Activated T-cell treated with anti-CD3 and anti-CD28 coated beads, Interleukin-2, amount 50 U/mL, for 72 hours (primary cell): Measurements from ENCODE around the gene NEK11. TPM values are rescaled to one million over a fixed set of nuclear protein-coding genes. Genes with fewer than 3 reads are reported as not detected.

Source experiments
- ATAC-seq, 2 donors: fragments of 150-1000 bp; cut with Tn5 transposase; replicated peaks in 1 of 2; 2 replicates each; pipeline ENCODE4 v1.10.0; 2021; ENCODE audit warnings: moderate library complexity in 2 of 2, mild to moderate bottlenecking in 1 of 2
- DNase-seq, 2 donors: peaks; one replicate each; pipeline ENCODE4 v3.0.0; 2021 to 2022; ENCODE audit warnings: mixed read lengths in 1 of 2
- H3K27ac Mint-ChIP-seq: one replicate; pipeline ENCODE4 v1.8.0; 2022; ENCODE audit warnings: mild to moderate bottlenecking, moderate library complexity, mixed read lengths
- H3K27me3 Mint-ChIP-seq: one replicate; pipeline ENCODE4 v1.8.0; 2022; ENCODE audit warnings: low read depth, mixed read lengths
- H3K36me3 Mint-ChIP-seq, 2 donors: one replicate each; pipeline ENCODE4 v1.8.0; 2022; ENCODE audit warnings: mixed read lengths in 2 of 2, mild to moderate bottlenecking in 1 of 2; ENCODE audit not compliant: insufficient read depth in 2 of 2
- H3K4me1 Mint-ChIP-seq: one replicate; pipeline ENCODE4 v1.8.0; 2022; ENCODE audit warnings: low read depth, mixed read lengths
- H3K4me3 Mint-ChIP-seq, 2 donors: one replicate each; pipeline ENCODE4 v1.8.0; 2022; ENCODE audit warnings: mild to moderate bottlenecking in 2 of 2, mixed read lengths in 2 of 2, moderate library complexity in 2 of 2
- H3K9me3 Mint-ChIP-seq, 2 donors: one replicate each; pipeline ENCODE4 v1.8.0; 2022; ENCODE audit warnings: mixed read lengths in 2 of 2
- total RNA-seq, 2 donors: library from RNA; stranded (reverse); gene quantifications; one replicate each; pipeline ENCODE4 v1.2.3, GENCODE V29; 2022

The NEK11 gene
- total RNA-seq, 2 donors from 2014 or later: 2.7 to 3.1 TPM

DNA sequence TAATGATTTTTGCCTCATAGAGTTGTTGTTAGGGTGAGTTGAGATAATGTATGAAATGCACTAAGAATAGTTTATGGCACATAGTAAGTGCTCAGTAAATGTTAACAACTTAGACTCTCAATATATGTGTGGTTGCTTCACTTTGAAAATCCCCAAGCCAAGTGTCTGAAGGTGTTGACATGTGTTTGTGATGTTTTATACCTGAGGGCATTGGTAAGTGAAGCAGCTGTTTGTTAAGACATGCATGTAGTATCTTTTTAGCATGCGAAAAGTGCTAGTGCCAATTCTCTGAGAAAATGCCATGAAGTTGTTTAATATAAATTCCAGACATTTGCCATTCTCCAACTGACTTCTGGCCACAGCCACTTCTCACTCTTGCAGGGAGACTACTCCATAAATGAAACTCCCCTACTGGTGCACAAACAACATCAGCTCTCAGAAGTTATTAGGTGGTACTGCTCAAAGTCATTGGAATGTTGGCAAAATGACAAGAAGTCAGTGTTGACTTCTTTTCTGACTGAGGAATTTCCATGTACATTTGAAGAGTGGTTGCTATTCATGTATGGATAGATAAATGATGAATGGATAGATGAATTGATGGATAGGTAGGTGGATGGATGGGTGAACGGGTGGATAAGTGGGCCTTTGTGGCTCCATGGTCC, 251.3 kb downstream of the NEK11 start:
- no peaks in the 10 kb centered on the region for H3K36me3 Mint-ChIP-seq
- no peak overlapping the region for H3K27ac Mint-ChIP-seq
- H3K4me1 Mint-ChIP-seq: no peaks in the 10 kb centered on the region
- no peaks in the 10 kb centered on the region for H3K27me3 Mint-ChIP-seq
- DNase-seq: no peak
- no peaks in the 10 kb centered on the region for H3K9me3 Mint-ChIP-seq
- ATAC-seq: no peak
- H3K4me3 Mint-ChIP-seq: no peak overlapping the region

DNA sequence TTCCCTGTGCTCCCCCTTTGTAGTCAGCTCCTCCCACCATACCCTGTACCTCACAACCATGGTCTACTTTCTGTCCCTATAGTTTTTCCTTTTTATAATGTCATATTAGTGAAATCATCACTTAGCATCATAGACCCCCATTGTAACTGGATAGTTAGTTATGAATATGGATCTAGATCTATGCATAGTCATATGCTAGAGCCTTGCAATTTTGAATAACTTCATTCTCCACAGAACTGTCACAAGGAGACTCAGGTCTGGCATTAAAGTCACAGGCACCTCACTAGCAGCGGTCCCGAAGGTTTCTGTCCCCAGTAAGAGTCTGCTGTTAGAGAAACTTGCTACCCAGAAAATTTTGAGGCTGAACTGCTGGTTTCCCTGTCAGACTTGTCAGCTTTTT, 252.9 kb downstream of the NEK11 start:
- Mint-ChIP-seq H3K27ac (no peak overlapping the region), H3K9me3 (no peaks in the 10 kb centered on the region), H3K36me3 (no peaks in the 10 kb centered on the region), H3K4me3 (no peak overlapping the region), H3K4me1 (no peaks in the 10 kb centered on the region), H3K27me3 (no peaks in the 10 kb centered on the region)
- DNase-seq: no peak
- ATAC-seq: no peak

DNA sequence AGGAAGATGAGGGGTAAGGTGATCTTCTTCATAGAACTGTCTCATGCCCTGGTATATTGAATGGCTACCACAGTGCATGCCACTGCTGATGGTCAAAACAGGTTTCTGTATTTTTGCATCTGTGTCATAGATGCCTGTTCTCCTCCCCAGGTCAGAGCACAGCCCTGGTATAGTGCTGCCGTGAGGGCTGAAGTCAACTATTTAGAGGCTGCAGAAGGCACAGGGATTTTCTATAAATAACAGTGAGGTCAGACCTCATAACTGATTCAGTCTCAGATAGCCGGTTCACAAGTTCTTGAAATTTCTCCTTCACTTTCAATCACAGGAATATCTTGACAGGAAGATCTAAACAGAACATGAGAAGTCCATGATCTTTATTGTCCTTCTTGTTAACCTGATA, 255.7 kb downstream of the NEK11 start:
- Mint-ChIP-seq H3K4me1 (no peaks in the 10 kb centered on the region), H3K36me3 (no peaks in the 10 kb centered on the region), H3K4me3 (no peak overlapping the region), H3K27me3 (no peaks in the 10 kb centered on the region), H3K9me3 (no peaks in the 10 kb centered on the region), H3K27ac (no peak overlapping the region)
- ATAC-seq: no peak
- DNase-seq: no peak

DNA sequence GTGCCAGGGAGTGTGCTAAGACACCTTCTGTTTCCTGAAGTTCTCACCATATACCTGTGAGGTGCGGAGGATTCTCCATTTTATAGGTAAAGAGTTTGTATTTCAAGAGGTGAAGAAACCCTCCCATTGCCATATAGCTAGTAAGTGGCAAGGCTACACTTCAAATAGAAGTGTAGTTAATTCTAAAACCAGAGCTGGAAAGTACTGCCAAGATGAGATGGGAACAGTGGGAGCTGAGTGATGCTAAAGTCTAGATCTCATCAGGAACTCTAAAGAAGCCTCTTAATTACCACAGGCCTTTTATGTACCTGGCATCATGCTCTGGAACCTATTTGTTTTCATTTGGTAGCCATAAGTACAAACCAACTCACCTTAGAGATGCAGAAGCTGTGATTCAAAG, 256.3 kb downstream of the NEK11 start:
- DNase-seq (no peak), ATAC-seq (no peak)
- H3K27me3 Mint-ChIP-seq: no peaks in the 10 kb centered on the region
- no peaks in the 10 kb centered on the region for H3K9me3 Mint-ChIP-seq
- no peak overlapping the region for H3K4me3 Mint-ChIP-seq
- no peaks in the 10 kb centered on the region for H3K4me1 Mint-ChIP-seq
- no peak overlapping the region for H3K27ac Mint-ChIP-seq
- H3K36me3 Mint-ChIP-seq: no peaks in the 10 kb centered on the region

DNA sequence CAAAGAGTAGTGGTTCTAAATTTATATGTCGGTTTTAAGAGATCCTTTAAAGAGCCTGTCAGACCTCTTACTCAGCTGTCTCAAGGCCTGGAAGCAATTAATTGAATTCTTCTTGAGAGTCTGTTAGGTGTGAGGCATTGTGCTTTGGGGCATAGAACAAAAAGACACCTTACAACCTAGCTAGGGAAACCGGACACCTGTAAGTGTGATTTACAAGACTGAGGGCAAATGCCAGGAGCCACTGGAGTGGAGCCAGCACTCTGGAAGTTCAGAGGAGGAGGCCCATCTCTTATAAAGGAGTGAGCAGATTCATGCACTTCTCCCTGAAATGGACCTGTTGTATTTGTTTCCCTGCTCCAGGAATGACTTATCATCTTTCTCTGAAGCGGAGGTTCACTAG, 257.2 kb downstream of the NEK11 start:
- no peak overlapping the region for H3K27ac Mint-ChIP-seq
- no peaks in the 10 kb centered on the region for H3K4me1 Mint-ChIP-seq
- no peaks in the 10 kb centered on the region for H3K27me3 Mint-ChIP-seq
- ATAC-seq (no peak), DNase-seq (no peak)
- no peak overlapping the region for H3K4me3 Mint-ChIP-seq
- H3K9me3 Mint-ChIP-seq: no peaks in the 10 kb centered on the region
- no peaks in the 10 kb centered on the region for H3K36me3 Mint-ChIP-seq

DNA sequence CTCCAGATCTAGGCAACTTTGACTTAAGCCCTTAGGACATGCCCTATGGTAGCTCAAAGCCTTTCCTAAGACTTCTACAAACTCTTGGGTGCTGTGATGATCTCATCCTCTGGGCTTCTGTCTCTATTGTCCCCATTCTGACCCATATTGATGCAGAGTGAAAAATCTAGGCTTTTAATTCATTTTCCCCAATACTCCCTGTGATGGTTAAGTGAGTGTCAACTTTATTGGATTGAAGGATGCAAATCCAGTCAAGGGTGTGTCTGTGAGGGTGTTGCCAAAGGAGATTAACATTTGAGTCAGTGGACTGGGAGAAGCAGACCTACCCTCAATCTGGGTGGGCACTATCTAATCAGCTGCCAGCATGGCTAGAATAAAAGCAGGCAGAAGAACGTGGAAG, 257.6 kb downstream of the NEK11 start:
- no peaks in the 10 kb centered on the region for H3K4me1 Mint-ChIP-seq
- no peaks in the 10 kb centered on the region for H3K9me3 Mint-ChIP-seq
- H3K36me3 Mint-ChIP-seq: no peaks in the 10 kb centered on the region
- ATAC-seq (no peak), DNase-seq (no peak)
- H3K27me3 Mint-ChIP-seq: no peaks in the 10 kb centered on the region
- no peak overlapping the region for H3K27ac Mint-ChIP-seq
- no peak overlapping the region for H3K4me3 Mint-ChIP-seq

DNA sequence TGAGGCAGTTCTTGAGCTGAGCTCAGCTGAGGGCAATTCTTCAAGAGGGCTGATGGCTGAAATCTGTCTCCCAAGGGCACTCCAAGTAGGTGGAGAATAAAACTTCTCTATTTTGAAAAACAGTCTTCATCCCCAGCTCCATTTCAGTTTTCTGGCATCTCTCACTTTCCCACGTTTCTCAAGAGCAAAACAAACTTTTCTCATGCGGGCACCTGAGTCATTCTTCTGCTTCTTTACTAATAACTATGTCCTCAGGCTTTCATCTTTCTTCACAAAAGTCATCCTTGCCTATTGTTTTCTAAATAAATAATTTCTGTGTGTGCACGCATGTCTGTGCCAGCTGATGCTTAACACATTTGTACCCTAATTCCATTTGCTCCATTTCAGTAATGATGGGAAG, 258.8 kb downstream of the NEK11 start:
- Mint-ChIP-seq H3K27ac (no peak overlapping the region), H3K4me3 (no peak overlapping the region), H3K36me3 (no peaks in the 10 kb centered on the region), H3K27me3 (no peaks in the 10 kb centered on the region), H3K9me3 (no peaks in the 10 kb centered on the region), H3K4me1 (no peaks in the 10 kb centered on the region)
- DNase-seq (no peak), ATAC-seq (no peak)

DNA sequence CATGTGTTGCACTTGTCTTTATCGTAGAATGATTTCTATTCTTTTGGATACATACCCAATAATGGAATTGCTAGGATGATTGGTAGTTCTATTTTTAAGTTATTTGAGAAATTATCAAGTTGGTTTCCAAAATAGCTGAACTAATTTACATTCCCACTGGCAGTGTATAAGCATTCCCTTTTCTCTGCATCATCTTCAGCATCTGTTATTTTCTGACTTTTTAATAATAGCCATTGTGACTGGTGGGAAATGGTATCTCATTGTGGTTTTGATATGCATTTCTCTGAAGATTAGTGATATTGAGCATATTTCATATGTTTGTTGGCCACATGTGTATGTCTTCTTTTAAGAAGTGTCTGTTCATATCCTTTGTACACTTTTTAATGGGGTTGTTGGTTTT, 273.2 kb downstream of the NEK11 start:
- Mint-ChIP-seq H3K4me1 (no peaks in the 10 kb centered on the region), H3K27ac (no peak overlapping the region), H3K27me3 (no peaks in the 10 kb centered on the region), H3K4me3 (no peak overlapping the region), H3K36me3 (peaks cover 0 to 2% of the 10 kb centered on the region in 2 donors), H3K9me3 (peaks cover 1 to 4% of the 10 kb centered on the region in 2 donors)
- DNase-seq (no peak), ATAC-seq (no peak)

DNA sequence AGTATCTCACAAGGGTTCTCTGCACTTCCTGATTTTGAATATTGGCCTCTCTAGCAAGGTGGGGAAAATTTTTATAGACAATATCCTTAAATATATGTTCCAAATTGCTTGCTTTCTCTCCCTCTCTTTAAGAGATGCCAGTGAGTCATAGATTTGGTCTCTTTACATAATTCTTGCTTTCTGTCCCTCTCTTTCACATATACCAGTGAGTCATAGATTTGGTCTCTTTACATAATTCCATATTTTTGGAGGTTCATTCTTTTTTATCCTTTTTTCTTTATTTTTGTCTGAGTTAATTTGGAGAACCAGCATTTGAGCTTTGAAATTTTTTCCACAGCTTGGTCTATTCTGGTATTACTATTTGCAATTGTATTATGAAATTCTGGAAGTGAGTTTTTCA, 277.2 kb downstream of the NEK11 start:
- H3K27ac Mint-ChIP-seq: no peak overlapping the region

DNA sequence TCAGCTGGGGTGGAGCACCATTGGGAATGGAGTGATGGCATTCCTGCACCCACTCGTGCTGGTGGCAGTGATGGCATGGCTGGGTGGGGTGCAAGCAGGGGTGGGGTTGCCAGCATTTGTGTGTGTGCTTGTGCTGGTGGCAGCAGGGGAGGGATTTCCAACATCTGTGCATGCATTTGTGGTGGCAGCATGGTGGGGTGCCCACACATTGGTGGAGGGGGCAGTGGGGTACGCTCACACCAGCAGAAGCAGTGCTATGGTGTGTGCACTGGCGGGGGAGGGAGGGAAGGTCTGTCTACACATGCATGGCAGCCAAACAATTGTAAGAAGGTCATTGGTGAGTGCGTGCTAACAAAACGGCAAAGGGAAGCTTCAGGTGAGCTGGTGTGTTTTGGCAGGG, 278.2 kb downstream of the NEK11 start:
- Mint-ChIP-seq H3K27ac (no peak overlapping the region), H3K4me1 (no peaks in the 10 kb centered on the region), H3K36me3 (peaks cover 1 to 2% of the 10 kb centered on the region in 2 donors), H3K27me3 (peaks cover 7% of the 10 kb centered on the region), H3K4me3 (no peak overlapping the region), H3K9me3 (peaks cover 1 to 4% of the 10 kb centered on the region in 2 donors)
- ATAC-seq: no peak
- DNase-seq: no peak

More for the DNA sequence above, 277.2 kb downstream of the NEK11 start:
- H3K36me3 Mint-ChIP-seq: peaks cover 0 to 2% of the 10 kb centered on the region in 2 donors
- no peak for ATAC-seq
- H3K4me1 Mint-ChIP-seq: no peaks in the 10 kb centered on the region
- H3K9me3 Mint-ChIP-seq: peaks cover 1 to 4% of the 10 kb centered on the region in 2 donors
- no peak for DNase-seq
- H3K27me3 Mint-ChIP-seq: peaks cover 7% of the 10 kb centered on the region
- no peak overlapping the region for H3K4me3 Mint-ChIP-seq

DNA sequence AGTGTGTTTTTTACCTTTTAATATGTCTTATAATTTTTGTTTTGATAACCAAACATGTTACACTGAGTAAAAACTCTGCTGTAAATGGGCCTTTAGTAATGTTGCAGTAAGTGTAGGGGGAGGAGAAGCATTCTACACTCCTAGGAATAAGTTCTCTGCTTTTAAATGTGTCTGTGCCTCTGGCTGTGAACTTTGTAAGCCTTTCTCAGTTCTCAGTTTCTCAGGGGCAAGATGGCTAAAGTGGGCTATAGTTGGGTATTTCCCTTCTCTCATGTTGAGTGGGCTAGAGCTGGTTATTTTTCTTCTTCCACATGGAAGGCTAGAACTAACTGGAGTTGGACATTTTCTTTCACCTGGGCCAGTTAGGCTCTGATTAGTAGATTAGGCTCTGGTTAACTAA, 279.6 kb downstream of the NEK11 start:
- DNase-seq: no peak
- Mint-ChIP-seq H3K4me1 (no peaks in the 10 kb centered on the region), H3K9me3 (peaks cover 1 to 2% of the 10 kb centered on the region in 2 donors), H3K36me3 (peaks cover 0 to 1% of the 10 kb centered on the region in 2 donors), H3K27ac (no peak overlapping the region), H3K27me3 (peaks cover 7% of the 10 kb centered on the region), H3K4me3 (no peak overlapping the region)
- no peak for ATAC-seq

DNA sequence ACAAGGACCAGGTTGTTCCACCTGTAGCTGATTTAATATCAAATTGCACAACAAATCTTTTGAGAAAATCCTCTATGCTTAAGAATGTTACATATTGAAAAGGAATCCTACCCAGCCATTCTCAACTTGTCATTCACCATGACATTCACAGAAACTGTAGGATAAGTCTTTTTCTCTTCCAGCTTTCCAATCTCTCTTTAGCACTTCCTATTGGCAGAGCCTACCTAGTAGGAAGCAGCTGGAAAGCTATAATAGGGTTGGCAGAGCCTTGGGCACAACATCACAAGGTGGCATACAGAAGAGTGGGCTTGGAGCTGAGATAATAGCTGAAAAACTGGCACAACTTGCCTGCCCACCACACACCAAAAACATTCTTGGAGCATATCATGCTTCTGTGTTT, 287.6 kb downstream of the NEK11 start:
- DNase-seq (no peak), ATAC-seq (no peak)
- Mint-ChIP-seq H3K36me3 (no peaks in the 10 kb centered on the region), H3K9me3 (no peaks in the 10 kb centered on the region), H3K27ac (no peak overlapping the region), H3K4me1 (no peaks in the 10 kb centered on the region), H3K27me3 (peaks cover 10% of the 10 kb centered on the region), H3K4me3 (no peak overlapping the region)

DNA sequence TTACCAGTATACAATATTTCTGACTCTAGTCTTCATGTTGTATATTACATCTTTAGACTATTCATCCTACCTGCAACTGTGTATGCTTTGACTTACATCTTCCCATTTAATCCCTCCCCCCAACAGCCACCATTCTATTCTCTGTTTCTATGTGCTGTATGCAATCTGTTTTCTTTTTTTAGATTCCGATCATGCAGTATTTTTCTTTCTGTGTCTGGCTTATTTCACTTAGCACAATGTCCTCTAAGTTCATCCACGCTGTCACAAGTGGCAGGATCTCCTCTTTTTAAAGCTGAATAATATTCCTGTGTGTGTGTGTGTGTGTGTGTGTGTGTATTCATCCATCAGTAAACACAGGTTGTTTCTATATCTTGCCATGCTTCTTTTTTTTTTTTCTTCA, 288.5 kb downstream of the NEK11 start:
- Mint-ChIP-seq H3K27me3 (peaks cover 10% of the 10 kb centered on the region), H3K4me3 (no peak overlapping the region), H3K36me3 (no peaks in the 10 kb centered on the region), H3K9me3 (no peaks in the 10 kb centered on the region), H3K27ac (no peak overlapping the region), H3K4me1 (no peaks in the 10 kb centered on the region)
- ATAC-seq: no peak
- no peak for DNase-seq

DNA sequence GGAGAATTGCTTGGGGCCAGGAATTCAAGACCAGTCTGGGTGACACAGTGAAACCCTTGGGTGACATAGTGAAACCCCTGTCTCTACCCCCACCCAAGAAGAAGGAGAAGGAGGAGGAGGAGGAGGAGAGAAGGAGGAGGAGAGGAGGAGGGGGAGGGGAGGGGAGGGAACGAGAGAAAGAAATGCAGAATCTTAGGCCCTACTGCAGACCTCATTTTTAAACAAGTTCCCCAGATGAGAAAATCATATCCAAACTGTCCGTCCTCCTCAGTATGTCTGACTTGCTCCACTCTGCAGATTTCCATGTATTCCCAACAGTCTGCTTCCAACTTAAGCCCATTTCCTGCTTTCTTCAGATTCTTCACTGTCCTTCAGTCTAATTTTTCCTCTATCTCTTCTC, 291.0 kb downstream of the NEK11 start:
- H3K4me3 Mint-ChIP-seq: no peak overlapping the region
- DNase-seq (no peak), ATAC-seq (no peak)
- no peak overlapping the region for H3K27ac Mint-ChIP-seq
- H3K36me3 Mint-ChIP-seq: no peaks in the 10 kb centered on the region
- H3K9me3 Mint-ChIP-seq: no peaks in the 10 kb centered on the region
- peaks cover 10% of the 10 kb centered on the region for H3K27me3 Mint-ChIP-seq
- no peaks in the 10 kb centered on the region for H3K4me1 Mint-ChIP-seq
